HG02885 (cell line): ENCODE measurements around the gene ANKS1A.

Experiments
- ATAC-seq: cut with Tn5 transposase; IDR thresholded peaks from one replicate; pipeline ENCODE4 v1.9.1; 2021; ENCODE audit warnings: mild to moderate bottlenecking; ENCODE audit not compliant: unreplicated experiment, poor library complexity

The ANKS1A gene

GRCh38 chr6:34951731-34952130, 62.7 kb downstream of the ANKS1A start:
- ATAC-seq: no peak

GRCh38 chr6:34953061-34954025, 64.3 kb downstream of the ANKS1A start:
- ATAC-seq: no peak

- ATAC-seq: no peak
These were observed 66.4 kb downstream of the ANKS1A start for GRCh38 chr6:34955442-34955841.

GRCh38 chr6:34957231-34957783, 68.3 kb downstream of the ANKS1A start:
- ATAC-seq: no peak

- ATAC-seq: no peak
These were observed 69.7 kb downstream of the ANKS1A start for GRCh38 chr6:34958734-34959133.

- ATAC-seq: no peak
These were observed 70.2 kb downstream of the ANKS1A start for GRCh38 chr6:34959224-34959623.

- ATAC-seq: no peak
These were observed 72.0 kb downstream of the ANKS1A start for GRCh38 chr6:34961082-34961481.

- ATAC-seq: no peak
These were observed 72.5 kb downstream of the ANKS1A start for GRCh38 chr6:34961574-34961973.

- ATAC-seq: no peak
These were observed 75.5 kb downstream of the ANKS1A start for GRCh38 chr6:34964564-34964963.

GRCh38 chr6:34967461-34967860, 78.4 kb downstream of the ANKS1A start:
- ATAC-seq: no peak

GRCh38 chr6:34969662-34970265, 80.7 kb downstream of the ANKS1A start:
- ATAC-seq: no peak

- no peak for ATAC-seq
These were observed 81.4 kb downstream of the ANKS1A start for GRCh38 chr6:34970488-34970887.

GRCh38 chr6:34970957-34971356, 81.9 kb downstream of the ANKS1A start:
- no peak for ATAC-seq

- no peak for ATAC-seq
These were observed 84.6 kb downstream of the ANKS1A start for GRCh38 chr6:34973547-34974248.

- ATAC-seq: no peak
These were observed 85.2 kb downstream of the ANKS1A start for GRCh38 chr6:34974249-34974642.

GRCh38 chr6:34976239-34976638, 87.2 kb downstream of the ANKS1A start:
- no peak for ATAC-seq

GRCh38 chr6:34979218-34979617, 90.2 kb downstream of the ANKS1A start:
- ATAC-seq: no peak

- ATAC-seq: no peak
These were observed 90.9 kb downstream of the ANKS1A start for GRCh38 chr6:34979994-34980393.

- ATAC-seq: no peak
These were observed 92.3 kb downstream of the ANKS1A start for GRCh38 chr6:34981366-34981765.

GRCh38 chr6:34981951-34982350, 92.9 kb downstream of the ANKS1A start:
- ATAC-seq: no peak

- ATAC-seq: no peak
These were observed 93.4 kb downstream of the ANKS1A start for GRCh38 chr6:34982424-34982852.
